Central memory CD8-positive, alpha-beta T cell (primary cell): Measurements from ENCODE around the gene CGB3.

Source experiments
- ATAC-seq: fragments of 150-1000 bp; cut with Tn5 transposase; replicated peaks from 2 replicates; pipeline ENCODE4 v1.10.0; 2022; ENCODE audit warnings: mild to moderate bottlenecking, moderate FRiP score, moderate number of reproducible peaks; ENCODE audit not compliant: poor library complexity, severe bottlenecking; ENCODE audit errors: extremely low read depth
- DNase-seq, 2 donors: peaks; one replicate each; pipeline ENCODE4 v3.0.0; 2021; ENCODE audit warnings: low spot score in 2 of 2
- H3K27ac Mint-ChIP-seq: one replicate; pipeline ENCODE4 v1.8.0; 2022; ENCODE audit warnings: low read depth, mild to moderate bottlenecking, moderate library complexity, mixed read lengths
- H3K27me3 Mint-ChIP-seq: one replicate; pipeline ENCODE4 v1.8.0; 2022; ENCODE audit warnings: mixed read lengths
- H3K36me3 Mint-ChIP-seq: one replicate; pipeline ENCODE4 v1.8.0; 2022; ENCODE audit warnings: mild to moderate bottlenecking, moderate library complexity, mixed read lengths; ENCODE audit not compliant: insufficient read depth
- H3K4me1 Mint-ChIP-seq: one replicate; pipeline ENCODE4 v1.8.0; 2022; ENCODE audit warnings: mixed read lengths
- H3K4me3 Mint-ChIP-seq: one replicate; pipeline ENCODE4 v1.8.0; 2022; ENCODE audit warnings: mild to moderate bottlenecking, moderate library complexity, mixed read lengths
- H3K9me3 Mint-ChIP-seq: one replicate; pipeline ENCODE4 v1.8.0; 2022; ENCODE audit warnings: mixed read lengths

Gene CGB3

DNA sequence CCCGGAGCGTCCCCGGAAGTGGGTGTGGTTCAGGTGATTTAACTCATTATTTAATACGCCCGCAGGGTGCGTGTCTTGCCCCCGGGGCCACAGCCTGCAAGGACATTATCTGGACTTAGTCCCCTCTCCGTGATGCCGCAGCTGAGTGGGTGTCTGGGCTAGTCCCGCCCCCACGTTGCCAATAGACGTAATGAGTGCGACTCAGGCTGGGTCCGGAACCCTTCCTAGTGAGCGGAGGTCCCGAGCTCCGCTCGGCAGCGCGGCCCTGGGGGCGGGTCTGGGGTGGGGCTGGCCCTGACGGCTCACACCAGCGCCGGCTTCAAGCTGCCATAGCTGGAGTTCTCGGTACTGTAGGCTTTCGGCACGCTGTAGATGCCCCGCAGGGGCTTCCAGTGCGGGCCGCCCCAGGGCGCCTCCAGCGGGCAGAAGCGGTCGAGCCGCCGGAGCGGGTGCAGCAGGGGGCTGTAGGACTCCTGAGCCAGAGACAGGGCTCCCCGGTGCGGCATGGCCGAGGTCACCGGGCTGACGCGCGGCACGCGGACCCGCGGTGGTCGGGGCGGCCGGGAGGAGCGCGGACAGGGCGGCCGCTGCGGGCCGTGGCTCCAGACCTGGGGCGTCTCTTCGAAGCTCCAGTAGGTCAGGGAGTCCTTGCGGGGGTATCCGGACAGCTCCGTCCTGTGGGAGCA is 6.3 kb downstream of the CGB3 start:
- DNase-seq: peak; percentile 57
- peaks cover 8% of the 10 kb centered on the region for H3K36me3 Mint-ChIP-seq
- H3K4me1 Mint-ChIP-seq: peaks cover 25% of the 10 kb centered on the region
- no peaks in the 10 kb centered on the region for H3K27me3 Mint-ChIP-seq
- H3K4me3 Mint-ChIP-seq: peak overlapping the region; percentile 85
- peak; percentile 89 for ATAC-seq
- H3K9me3 Mint-ChIP-seq: no peaks in the 10 kb centered on the region
- H3K27ac Mint-ChIP-seq: peak overlapping the region; percentile 7

DNA sequence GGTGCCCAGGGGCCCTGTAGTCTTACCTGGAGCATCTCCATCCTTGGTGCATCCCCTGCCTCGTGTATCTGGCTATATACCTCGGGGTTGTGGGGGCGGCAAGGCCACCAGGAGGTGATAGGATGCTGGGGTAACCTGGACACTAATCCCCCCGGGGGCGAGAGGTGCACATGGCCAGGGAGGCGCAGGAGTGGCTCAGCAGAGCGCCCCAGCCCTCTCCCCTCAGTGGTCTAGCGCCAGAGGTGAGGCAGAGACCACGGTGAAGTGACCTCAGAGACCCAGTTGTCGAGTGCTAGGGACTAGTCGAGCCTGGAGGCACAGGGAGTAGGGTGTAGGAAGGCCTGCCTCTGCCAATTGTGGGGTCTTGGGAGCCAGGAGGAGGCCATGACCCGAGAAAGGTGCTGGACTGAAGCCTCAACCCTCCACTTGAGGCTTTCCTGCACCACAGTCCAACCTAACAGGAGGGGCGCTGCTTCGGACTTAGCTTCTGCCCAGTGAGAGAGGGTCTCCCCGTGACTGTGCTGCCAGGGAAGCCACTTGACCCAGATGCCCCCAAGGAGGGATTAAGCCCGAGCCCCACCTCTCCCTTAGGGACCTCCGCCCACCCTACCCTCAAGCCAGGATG is 7.0 kb downstream of the CGB3 start, which contains the start of gene LHB:
LHB (minus strand) TSS at position 51 of the 625 bp plus-strand sequence; CDS start at position 41, 10 bp downstream.
- Mint-ChIP-seq H3K27me3 (no peaks in the 10 kb centered on the region), H3K4me1 (peaks cover 25% of the 10 kb centered on the region), H3K36me3 (peaks cover 8% of the 10 kb centered on the region), H3K9me3 (no peaks in the 10 kb centered on the region), H3K4me3 (peak within 1 kb of the TSS; percentile 85), H3K27ac (peak within 1 kb of the TSS; percentile 78)
- DNase-seq (no peak), ATAC-seq (no peak)

DNA sequence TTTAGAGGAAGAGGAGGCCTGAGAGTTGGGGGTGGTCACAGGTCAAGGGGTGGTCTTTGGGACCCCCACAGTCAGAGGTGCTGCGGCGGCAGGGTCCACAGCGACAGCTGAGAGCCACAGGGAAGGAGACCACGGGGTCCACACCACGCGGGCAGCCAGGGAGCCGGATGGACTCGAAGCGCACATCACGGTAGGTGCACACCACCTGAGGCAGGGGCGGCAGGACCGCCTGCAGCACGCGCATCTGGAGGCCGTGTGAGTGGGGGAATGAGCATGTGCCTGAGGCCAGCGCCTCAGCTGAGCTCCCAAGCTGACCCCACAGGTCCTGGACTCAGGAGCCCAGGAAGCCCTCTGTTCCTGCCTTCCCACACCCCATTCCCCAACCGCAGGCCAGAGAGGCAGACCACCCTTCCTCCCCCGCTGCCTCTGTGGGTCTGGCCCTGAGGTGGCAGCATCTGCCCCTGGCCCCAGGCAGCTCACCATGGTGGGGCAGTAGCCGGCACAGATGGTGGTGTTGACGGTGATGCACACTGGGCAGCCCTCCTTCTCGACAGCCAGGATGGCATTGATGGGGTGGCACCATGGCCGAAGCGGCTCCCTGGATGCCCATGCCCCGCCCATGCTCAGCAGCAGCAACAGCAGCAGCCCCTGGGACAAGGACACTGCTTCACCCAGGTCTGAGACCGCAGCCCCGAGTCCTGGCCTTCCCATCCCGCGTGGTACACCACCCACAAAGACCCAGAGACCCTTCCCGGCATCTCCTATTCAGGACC is 7.9 kb downstream of the CGB3 start:
- ATAC-seq (no peak), DNase-seq (no peak)
- no peaks in the 10 kb centered on the region for H3K27me3 Mint-ChIP-seq
- peak overlapping the region; percentile 78 for H3K27ac Mint-ChIP-seq
- H3K9me3 Mint-ChIP-seq: no peaks in the 10 kb centered on the region
- H3K4me1 Mint-ChIP-seq: peaks cover 22% of the 10 kb centered on the region
- peaks cover 8% of the 10 kb centered on the region for H3K36me3 Mint-ChIP-seq
- H3K4me3 Mint-ChIP-seq: peak overlapping the region; percentile 43

DNA sequence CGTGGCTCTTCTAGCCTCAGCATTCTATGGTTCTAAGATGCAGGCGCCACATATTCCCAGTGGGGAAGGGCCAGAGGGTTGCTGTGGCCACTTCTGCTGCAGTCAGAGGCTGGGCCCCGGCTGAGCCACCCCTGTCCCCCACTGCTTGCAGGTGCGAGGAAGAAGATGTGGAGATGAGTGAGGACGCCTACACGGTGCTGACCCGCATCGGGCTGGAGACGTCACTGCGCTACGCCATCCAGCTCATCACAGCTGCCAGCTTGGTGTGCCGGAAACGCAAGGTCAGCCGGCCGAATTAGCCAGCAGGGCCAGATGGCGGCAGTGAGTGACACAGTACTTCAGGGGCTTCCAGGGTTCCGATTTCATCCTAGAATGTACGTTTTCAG is 9.3 kb downstream of the CGB3 start:
- no peaks in the 10 kb centered on the region for H3K9me3 Mint-ChIP-seq
- ATAC-seq: no peak
- no peak overlapping the region for H3K4me3 Mint-ChIP-seq
- peaks cover 16% of the 10 kb centered on the region for H3K4me1 Mint-ChIP-seq
- no peak overlapping the region for H3K27ac Mint-ChIP-seq
- DNase-seq: no peak
- no peaks in the 10 kb centered on the region for H3K27me3 Mint-ChIP-seq
- peaks cover 6% of the 10 kb centered on the region for H3K36me3 Mint-ChIP-seq

DNA sequence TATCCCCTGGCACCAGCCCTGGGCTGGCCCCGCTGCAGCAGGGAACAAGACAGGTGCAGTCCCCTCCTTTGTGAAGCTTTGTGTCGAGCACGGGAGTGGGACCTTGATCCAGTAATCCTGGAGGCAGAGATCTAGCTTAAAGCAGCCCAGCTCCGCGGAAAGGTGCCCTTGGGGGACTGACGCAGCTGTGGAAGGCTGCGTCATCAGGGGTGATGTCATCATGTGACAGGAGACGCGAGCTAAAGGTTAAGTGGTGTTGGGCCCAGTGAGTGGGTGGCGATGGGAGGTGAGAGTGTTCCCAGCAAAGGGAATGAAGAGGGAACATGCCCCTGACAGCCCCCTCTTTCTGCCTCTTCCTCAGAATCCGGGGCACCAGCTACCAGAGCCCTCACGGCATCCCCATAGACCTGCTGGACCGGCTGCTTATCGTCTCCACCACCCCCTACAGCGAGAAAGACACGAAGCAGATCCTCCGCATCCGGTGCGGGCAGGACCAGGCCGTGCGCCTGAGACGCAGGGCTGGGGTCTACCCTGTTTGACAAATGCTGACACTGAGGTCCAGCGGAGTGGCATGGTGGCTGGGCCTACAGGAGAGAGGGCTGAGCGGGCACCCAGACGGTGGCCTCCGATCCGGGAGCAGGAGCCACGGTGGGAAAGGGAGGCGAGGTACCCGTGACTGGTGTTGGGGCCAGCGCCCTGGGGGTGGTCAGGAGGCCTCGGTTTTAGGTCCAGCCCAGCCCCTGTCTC is 9.8 kb downstream of the CGB3 start:
- Mint-ChIP-seq H3K27me3 (no peaks in the 10 kb centered on the region), H3K4me3 (no peak overlapping the region), H3K36me3 (peaks cover 6% of the 10 kb centered on the region), H3K4me1 (peaks cover 10% of the 10 kb centered on the region), H3K27ac (no peak overlapping the region), H3K9me3 (no peaks in the 10 kb centered on the region)
- ATAC-seq: no peak
- no peak for DNase-seq

DNA sequence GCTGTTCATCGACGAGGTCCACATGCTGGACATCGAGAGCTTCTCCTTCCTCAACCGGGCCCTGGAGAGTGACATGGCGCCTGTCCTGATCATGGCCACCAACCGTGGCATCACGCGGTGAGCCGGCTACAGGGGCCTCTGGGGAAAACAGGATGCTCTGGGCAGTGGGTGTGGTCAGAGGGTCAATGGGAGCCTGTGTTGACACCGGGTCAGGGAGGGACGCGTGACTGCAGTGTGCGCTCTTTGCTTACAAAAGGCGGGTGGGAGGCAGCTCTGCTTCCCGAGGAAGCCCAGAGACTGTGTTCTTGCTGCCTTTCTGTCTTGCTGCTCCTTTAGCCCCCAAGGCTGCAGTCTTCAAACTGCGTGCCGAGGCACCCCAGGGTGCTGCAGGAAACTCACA is 12.9 kb downstream of the CGB3 start:
- Mint-ChIP-seq H3K27ac (no peak overlapping the region), H3K9me3 (no peaks in the 10 kb centered on the region), H3K4me1 (no peaks in the 10 kb centered on the region), H3K27me3 (no peaks in the 10 kb centered on the region), H3K4me3 (no peak overlapping the region), H3K36me3 (peaks cover 18% of the 10 kb centered on the region)
- ATAC-seq (no peak), DNase-seq (no peak)

DNA sequence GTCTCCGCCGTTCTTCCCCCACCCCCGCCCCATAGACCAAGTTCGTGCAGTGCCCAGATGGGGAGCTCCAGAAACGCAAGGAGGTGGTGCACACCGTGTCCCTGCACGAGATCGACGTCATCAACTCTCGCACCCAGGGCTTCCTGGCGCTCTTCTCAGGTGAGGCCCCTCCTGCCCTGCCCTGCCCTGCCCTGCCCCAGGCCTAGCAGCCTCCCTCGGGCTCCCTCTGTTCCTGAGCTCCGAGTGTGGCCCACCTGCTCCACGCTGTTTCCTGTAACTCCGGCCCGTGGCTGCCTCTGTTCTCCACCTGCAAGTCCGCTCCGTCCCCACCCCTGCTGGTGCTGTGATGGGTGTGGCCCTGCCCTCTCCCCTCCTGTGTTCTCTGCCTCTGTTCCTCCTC is 13.7 kb downstream of the CGB3 start:
- H3K27me3 Mint-ChIP-seq: no peaks in the 10 kb centered on the region
- H3K27ac Mint-ChIP-seq: no peak overlapping the region
- ATAC-seq (no peak), DNase-seq (no peak)
- H3K9me3 Mint-ChIP-seq: no peaks in the 10 kb centered on the region
- no peak overlapping the region for H3K4me3 Mint-ChIP-seq
- peaks cover 19% of the 10 kb centered on the region for H3K36me3 Mint-ChIP-seq
- H3K4me1 Mint-ChIP-seq: no peaks in the 10 kb centered on the region

DNA sequence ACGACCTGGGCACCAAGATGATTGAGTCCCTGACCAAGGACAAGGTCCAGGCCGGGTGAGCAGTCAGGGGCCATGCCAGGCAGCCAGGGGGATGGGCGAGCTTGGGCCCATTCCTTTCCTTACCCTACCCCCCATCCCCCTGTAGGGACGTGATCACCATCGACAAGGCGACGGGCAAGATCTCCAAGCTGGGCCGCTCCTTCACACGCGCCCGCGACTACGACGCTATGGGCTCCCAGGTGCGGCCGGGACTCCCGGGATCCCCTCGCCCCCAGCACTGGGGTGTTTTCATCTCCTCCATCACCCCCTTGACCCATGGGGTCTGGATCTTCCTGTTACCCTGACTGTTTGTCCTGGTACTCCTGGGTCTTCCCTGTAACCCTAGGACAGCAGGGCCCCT is 14.3 kb downstream of the CGB3 start:
- ATAC-seq (no peak), DNase-seq (no peak)
- Mint-ChIP-seq H3K4me3 (no peak overlapping the region), H3K27me3 (no peaks in the 10 kb centered on the region), H3K27ac (no peak overlapping the region), H3K9me3 (no peaks in the 10 kb centered on the region), H3K36me3 (peaks cover 19% of the 10 kb centered on the region), H3K4me1 (no peaks in the 10 kb centered on the region)

DNA sequence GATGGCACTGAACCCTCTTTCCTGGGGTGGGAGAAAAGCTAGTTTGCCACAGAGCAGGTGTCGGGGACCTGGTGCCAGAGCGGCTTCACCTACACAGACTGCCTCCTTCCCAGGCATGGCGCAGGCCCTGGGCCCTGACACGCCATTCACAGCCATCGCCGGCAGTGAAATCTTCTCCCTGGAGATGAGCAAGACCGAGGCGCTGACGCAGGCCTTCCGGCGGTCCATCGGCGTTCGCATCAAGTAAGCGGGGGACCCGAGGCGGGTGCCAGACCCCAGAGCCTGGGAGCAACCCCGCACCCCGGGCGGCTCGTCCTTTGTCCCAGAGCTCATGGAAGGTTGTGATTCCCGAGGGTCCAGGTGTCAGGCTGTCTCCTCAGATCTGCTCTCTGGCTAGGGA is 17.2 kb downstream of the CGB3 start:
- Mint-ChIP-seq H3K27ac (no peak overlapping the region), H3K27me3 (no peaks in the 10 kb centered on the region), H3K36me3 (peaks cover 31% of the 10 kb centered on the region), H3K9me3 (no peaks in the 10 kb centered on the region), H3K4me3 (no peak overlapping the region), H3K4me1 (no peaks in the 10 kb centered on the region)
- no peak for DNase-seq
- ATAC-seq: no peak

DNA sequence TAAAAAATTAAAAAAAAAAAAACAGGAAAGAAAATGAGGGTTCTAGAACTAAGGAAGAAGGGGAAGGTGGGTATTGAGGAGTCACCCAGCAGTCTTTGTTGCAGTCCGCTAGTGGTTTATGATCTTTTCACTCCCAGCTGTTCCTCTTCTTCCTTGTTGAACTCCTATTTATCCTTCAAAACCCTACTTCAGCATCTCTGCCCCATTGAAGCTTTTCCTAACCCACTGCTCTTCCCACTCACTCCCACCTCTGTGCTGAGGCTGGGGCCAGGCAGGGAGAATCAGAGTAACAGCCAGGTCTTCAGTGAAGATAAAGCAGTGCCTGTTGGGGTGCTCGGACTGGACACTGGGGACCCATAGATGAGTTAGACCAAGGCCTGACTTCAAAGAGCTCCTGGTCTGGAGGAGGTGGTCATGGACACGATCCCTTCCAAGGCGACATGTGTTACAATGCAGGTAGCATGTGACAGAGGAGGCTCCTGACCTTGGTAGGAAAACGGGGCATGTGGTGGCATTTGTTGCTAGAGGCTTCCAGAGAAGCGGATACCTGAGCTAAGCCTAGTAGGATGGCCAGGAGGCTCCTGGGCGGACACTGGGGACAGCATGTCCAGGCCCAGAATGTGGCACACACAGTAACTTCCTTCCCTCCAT is 19.0 kb downstream of the CGB3 start:
- no peaks in the 10 kb centered on the region for H3K27me3 Mint-ChIP-seq
- no peak overlapping the region for H3K4me3 Mint-ChIP-seq
- DNase-seq (no peak), ATAC-seq (no peak)
- no peaks in the 10 kb centered on the region for H3K4me1 Mint-ChIP-seq
- no peaks in the 10 kb centered on the region for H3K9me3 Mint-ChIP-seq
- H3K36me3 Mint-ChIP-seq: peaks cover 28% of the 10 kb centered on the region
- no peak overlapping the region for H3K27ac Mint-ChIP-seq

DNA sequence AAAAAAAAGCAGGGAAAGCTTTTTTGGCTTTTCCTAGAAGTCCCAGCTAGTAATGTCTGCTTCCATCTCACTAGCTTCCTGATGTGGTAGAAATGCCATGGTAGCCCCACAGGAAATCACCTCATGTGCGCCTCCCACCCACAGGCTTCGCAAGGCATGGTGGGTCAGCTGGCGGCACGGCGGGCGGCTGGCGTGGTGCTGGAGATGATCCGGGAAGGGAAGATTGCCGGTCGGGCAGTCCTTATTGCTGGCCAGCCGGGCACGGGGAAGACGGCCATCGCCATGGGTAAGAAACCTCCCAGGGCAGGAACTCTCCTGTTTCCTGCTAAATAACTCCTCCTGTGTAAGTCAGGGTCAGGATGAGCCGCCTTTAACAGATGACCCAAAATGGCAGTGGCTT is 20.0 kb downstream of the CGB3 start:
- Mint-ChIP-seq H3K9me3 (no peaks in the 10 kb centered on the region), H3K27me3 (no peaks in the 10 kb centered on the region), H3K36me3 (peaks cover 30% of the 10 kb centered on the region), H3K4me3 (no peak overlapping the region), H3K27ac (no peak overlapping the region), H3K4me1 (peaks cover 6% of the 10 kb centered on the region)
- DNase-seq: no peak
- no peak for ATAC-seq
